GM12875 (cell line): ENCODE data around the gene PARP16.

Source experiments
- H3K4me3 ChIP-seq: one replicate; pipeline ENCODE4 v1.5.1; 2011; ENCODE audit warnings: low read depth, low read length, control low read depth
- TF ChIP-seq, protein P1 (sequence below): IDR thresholded peaks from 2 replicates; pipeline ENCODE4 v1.5.1; 2011; ENCODE audit warnings: low read depth, mild to moderate bottlenecking, control low read depth, inconsistent platforms, low read length, moderate library complexity, borderline replicate concordance; ENCODE audit not compliant: insufficient read depth

PARP16 gene

DNA sequence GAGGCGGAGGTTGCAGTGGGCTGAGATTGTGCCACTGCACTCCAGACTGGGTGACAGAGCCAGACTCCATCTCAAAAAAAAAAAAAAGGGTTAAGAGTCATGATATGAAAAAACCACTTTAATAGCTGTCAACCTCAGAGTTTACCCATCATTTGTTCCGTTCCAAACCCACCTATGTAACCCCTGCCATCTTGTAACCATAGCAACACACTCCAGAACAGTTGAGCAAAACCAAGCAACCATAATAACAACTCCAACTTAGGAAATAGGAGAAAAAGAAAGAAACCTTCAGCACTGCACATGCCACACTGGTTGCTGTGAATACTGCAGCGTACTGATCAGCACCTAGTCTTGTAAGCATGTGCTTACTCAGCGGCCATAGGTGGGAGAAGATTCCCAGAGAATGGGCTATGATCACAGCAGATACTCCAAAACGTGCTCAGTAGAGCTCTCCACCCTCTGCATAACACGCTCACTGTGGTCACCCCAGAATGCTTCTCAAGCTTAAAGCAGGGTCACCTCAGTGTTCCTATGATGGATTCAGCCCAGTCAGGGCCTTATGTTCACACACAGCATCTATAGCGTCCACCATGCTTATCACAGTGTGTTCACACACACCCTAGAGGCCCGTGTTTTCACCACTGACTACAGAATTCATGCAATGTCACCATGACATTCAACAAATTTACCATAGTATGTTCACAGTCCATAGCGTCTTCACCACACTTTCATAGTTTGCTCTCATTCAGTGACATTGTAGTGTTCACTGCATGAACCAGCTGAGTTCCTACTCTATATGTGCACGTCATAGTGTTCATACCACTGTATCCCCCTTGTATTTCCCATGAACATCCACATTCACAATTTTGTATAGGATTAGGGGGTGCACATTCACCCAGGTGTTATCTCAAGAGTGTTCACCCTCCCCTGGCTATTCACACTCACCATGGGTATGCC is 68.9 kb downstream of the PARP16 start:
- TF ChIP-seq, protein P1, sequence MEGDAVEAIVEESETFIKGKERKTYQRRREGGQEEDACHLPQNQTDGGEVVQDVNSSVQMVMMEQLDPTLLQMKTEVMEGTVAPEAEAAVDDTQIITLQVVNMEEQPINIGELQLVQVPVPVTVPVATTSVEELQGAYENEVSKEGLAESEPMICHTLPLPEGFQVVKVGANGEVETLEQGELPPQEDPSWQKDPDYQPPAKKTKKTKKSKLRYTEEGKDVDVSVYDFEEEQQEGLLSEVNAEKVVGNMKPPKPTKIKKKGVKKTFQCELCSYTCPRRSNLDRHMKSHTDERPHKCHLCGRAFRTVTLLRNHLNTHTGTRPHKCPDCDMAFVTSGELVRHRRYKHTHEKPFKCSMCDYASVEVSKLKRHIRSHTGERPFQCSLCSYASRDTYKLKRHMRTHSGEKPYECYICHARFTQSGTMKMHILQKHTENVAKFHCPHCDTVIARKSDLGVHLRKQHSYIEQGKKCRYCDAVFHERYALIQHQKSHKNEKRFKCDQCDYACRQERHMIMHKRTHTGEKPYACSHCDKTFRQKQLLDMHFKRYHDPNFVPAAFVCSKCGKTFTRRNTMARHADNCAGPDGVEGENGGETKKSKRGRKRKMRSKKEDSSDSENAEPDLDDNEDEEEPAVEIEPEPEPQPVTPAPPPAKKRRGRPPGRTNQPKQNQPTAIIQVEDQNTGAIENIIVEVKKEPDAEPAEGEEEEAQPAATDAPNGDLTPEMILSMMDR: no peak
- H3K4me3 ChIP-seq: no peak overlapping the region

DNA sequence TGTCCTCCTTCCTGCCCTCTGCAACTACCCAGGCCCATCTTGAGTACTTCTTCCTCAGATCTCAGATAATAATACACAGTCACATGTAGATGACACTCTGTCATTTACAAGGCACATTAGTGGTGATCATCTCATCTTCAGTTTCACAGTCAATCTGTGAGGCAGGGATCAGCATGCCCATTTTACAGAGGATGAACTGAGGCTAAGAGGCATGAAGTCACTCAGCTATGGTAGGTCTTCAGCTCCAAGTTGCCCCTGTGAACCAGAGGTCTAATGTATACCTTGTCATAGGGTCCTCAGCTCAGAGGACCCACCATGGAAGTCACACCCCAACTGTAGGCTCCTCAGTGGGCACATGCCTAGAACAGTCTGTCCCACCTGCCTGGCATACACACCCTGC is 71.2 kb downstream of the PARP16 start:
- H3K4me3 ChIP-seq: no peak overlapping the region
- TF ChIP-seq, protein P1: no peak

DNA sequence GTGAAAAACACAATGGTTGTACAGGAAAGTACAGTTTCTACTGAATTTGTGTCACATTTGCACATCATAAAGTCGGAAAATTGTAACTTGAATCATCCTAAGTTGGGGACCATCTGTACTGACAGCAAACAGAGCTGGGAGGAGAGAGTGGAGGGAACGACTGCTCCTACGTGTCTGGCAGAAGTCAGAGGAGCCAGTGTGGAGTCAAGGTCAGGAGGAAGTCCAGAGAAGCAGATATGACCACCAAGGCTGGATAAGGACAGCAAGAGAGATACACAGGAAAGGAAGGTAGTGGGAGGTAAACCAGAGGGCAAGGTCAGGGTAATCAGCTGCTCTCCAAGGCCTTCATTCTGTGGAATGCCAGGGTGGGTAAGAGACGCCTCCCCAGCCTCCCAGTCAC is 72.7 kb downstream of the PARP16 start:
- no peak overlapping the region for H3K4me3 ChIP-seq
- TF ChIP-seq, protein P1: no peak

DNA sequence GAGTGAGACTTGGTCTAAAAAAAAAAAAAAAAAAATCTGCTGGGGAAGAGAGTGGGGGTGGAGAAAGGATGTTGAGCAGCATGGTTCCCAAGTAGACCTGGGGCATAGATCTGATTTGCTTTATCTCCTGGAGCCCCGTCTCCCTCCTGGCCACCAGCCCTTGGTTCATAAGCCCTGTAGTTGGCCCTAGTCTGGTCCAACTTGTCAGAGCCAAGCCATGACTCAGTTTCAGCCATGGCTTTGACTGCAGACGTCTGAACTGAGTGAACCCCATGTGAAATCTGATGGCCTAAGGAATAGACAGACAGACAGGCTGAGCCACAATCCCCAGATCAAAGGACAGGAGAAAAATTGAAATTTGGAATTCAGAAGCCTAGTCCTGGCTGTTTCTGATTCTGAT is 73.4 kb downstream of the PARP16 start:
- TF ChIP-seq, protein P1: no peak
- H3K4me3 ChIP-seq: no peak overlapping the region

- no peak overlapping the region for H3K4me3 ChIP-seq
- TF ChIP-seq, protein P1: peak; percentile 73; the same call in 1 of the 2 replicates
Observed at GRCh38 chr15:65212097-65212496, 74.6 kb downstream of the PARP16 start.

DNA sequence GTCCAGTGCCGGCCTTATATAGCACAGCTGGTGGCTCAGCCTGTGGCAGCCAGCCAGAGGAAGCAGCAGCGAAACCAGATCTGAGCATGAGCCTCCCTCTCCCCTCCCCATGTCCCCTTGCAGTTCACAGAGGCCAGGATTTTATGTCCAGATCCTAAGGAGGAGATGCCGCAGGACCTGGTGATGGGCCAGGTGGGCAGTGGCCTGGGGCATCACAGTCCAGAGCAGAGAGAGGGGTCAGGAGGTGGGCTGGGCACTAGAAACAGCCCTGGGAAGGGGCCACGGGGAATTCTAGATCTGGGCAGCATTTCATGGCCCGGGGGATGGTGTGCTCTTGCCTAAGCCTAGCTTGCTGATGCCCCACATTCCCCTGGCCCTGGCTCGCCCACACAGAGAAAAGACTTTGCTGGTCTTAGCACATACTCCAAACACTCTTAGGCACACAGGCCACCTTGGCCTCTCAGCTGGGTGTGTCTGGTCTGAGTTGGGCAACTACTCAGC is 75.2 kb downstream of the PARP16 start:
- no peak overlapping the region for H3K4me3 ChIP-seq
- TF ChIP-seq, protein P1: no peak
